CD14-positive monocyte (primary cell): ENCODE measurements around the gene DCC. TPM values are rescaled to one million over a fixed set of nuclear protein-coding genes. Genes with fewer than 3 reads are reported as not detected.

Experiments
- DNase-seq, 3 donors: peaks; one replicate each; pipeline ENCODE4 v3.0.0-alpha.2; 2011 to 2022
- H2AFZ ChIP-seq: 2 replicates; pipeline ENCODE4 v1.6.0; 2012; ENCODE audit warnings: mild to moderate bottlenecking, low read depth, low read length, inconsistent platforms; ENCODE audit not compliant: insufficient read depth, poor library complexity, severe bottlenecking
- H3K27ac ChIP-seq, 2 donors: 1 replicate in 1 of 2; 2 replicates in 1 of 2; pipeline ENCODE4 v1.5.1; 2012 to 2013; ENCODE audit warnings: low read length in 2 of 2, control low read depth in 1 of 2, inconsistent platforms in 1 of 2, low read depth in 1 of 2, mild to moderate bottlenecking in 1 of 2
- H3K27me3 ChIP-seq, 2 donors: one replicate each; pipeline versions ENCODE4 v1.6.0 to v1.6.1; 2011 to 2013; ENCODE audit warnings: low read length in 2 of 2; ENCODE audit not compliant: control insufficient read depth in 2 of 2, insufficient read depth in 2 of 2
- H3K36me3 ChIP-seq, 2 donors: replicated peaks in 1 of 2; 1 replicate in 1 of 2; 2 replicates in 1 of 2; pipeline versions ENCODE4 v1.5.1 to v1.6.1; 2012 to 2013; ENCODE audit warnings: low read length in 2 of 2, control low read depth in 1 of 2, inconsistent platforms in 1 of 2, mild to moderate bottlenecking in 1 of 2; ENCODE audit not compliant: insufficient read depth in 2 of 2, control insufficient read depth in 1 of 2
- H3K4me1 ChIP-seq, 2 donors: 1 replicate in 1 of 2; 2 replicates in 1 of 2; pipeline versions ENCODE4 v1.5.1 to v1.6.1; 2012 to 2013; ENCODE audit warnings: low read length in 2 of 2, control low read depth in 1 of 2, inconsistent platforms in 1 of 2, mild to moderate bottlenecking in 1 of 2, moderate library complexity in 1 of 2; ENCODE audit not compliant: insufficient read depth in 2 of 2, control insufficient read depth in 1 of 2
- H3K4me2 ChIP-seq: replicated peaks from 2 replicates; pipeline ENCODE3; 2012; ENCODE audit warnings: low read length, moderate library complexity, mild to moderate bottlenecking; ENCODE audit not compliant: poor library complexity, severe bottlenecking; ENCODE audit errors: extremely low read depth
- H3K4me3 ChIP-seq, 3 experiments: fragments of 200-600 bp in 1 of 3; sonication (generic) in 1 of 3; replicated peaks in 1 of 3; 1 replicate in 2 of 3; 2 replicates in 1 of 3; pipeline ENCODE4 v1.5.1; 2011 to 2013; ENCODE audit warnings: low read length in 3 of 3, mild to moderate bottlenecking in 3 of 3, control low read depth in 2 of 3, low read depth in 2 of 3, inconsistent platforms in 1 of 3, moderate library complexity in 1 of 3
- H3K79me2 ChIP-seq: 2 replicates; pipeline ENCODE4 v1.6.0; 2012; ENCODE audit warnings: mild to moderate bottlenecking, control low read depth, inconsistent platforms, low read length, moderate library complexity; ENCODE audit not compliant: insufficient read depth
- H3K9ac ChIP-seq: 2 replicates; pipeline ENCODE4 v1.6.0; 2017; ENCODE audit warnings: low read length, mild to moderate bottlenecking; ENCODE audit not compliant: insufficient read depth, poor library complexity, severe bottlenecking
- H3K9me3 ChIP-seq, 2 donors: replicated peaks in 1 of 2; 1 replicate in 1 of 2; 2 replicates in 1 of 2; pipeline versions ENCODE4 v1.5.1 to v1.6.1; 2012 to 2013; ENCODE audit warnings: low read length in 2 of 2, control low read depth in 1 of 2; ENCODE audit not compliant: control insufficient read depth in 1 of 2, insufficient read depth in 1 of 2
- H4K20me1 ChIP-seq: 2 replicates; pipeline ENCODE4 v1.6.0; 2012; ENCODE audit warnings: mild to moderate bottlenecking, low read length, control low read depth, moderate library complexity; ENCODE audit not compliant: insufficient read depth
- H3K27ac Mint-ChIP-seq, 7 donors: one replicate each; pipeline ENCODE4 v1.8.0; 2020; ENCODE audit warnings: mild to moderate bottlenecking in 7 of 7, mixed read lengths in 7 of 7, moderate library complexity in 6 of 7, inconsistent platforms in 2 of 7
- H3K27me3 Mint-ChIP-seq, 3 donors: one replicate each; pipeline ENCODE4 v1.8.0; 2021 to 2022; ENCODE audit warnings: low read depth in 3 of 3, mild to moderate bottlenecking in 3 of 3, mixed read lengths in 3 of 3, moderate library complexity in 3 of 3, inconsistent platforms in 1 of 3
- H3K36me3 Mint-ChIP-seq, 2 donors: one replicate each; pipeline ENCODE4 v1.8.0; 2020; ENCODE audit warnings: mixed read lengths in 2 of 2, inconsistent platforms in 1 of 2, mild to moderate bottlenecking in 1 of 2
- H3K4me1 Mint-ChIP-seq: one replicate; pipeline ENCODE4 v1.8.0; 2020; ENCODE audit warnings: mild to moderate bottlenecking, mixed read lengths
- H3K4me3 Mint-ChIP-seq, 2 donors: one replicate each; pipeline ENCODE4 v1.8.0; 2020; ENCODE audit warnings: mild to moderate bottlenecking in 2 of 2, mixed read lengths in 2 of 2, moderate library complexity in 1 of 2
- H3K9me3 Mint-ChIP-seq, 7 donors: one replicate each; pipeline ENCODE4 v1.8.0; 2020 to 2022; ENCODE audit warnings: mixed read lengths in 7 of 7, mild to moderate bottlenecking in 6 of 7, moderate library complexity in 6 of 7, inconsistent platforms in 2 of 7
- WGBS: methylation state at CpG from one replicate; pipeline ENCODE4 v1.1.5; 2013; ENCODE audit warnings: missing lambda C conversion rate; ENCODE audit not compliant: insufficient coverage; 5-methylcytosine and 5-hydroxymethylcytosine counted together
- intact Hi-C, 2 donors: fragments of 100-400 bp; cut with micrococcal nuclease; formaldehyde crosslinking; loops; one replicate each; pipeline versions ENCODE4 v1.15.0 to v1.15.1; 2023
- polyA plus RNA-seq, 3 donors: library from polyadenylated mRNA; depleted of rRNA in 1 of 3; unstranded in 2 of 3; stranded (reverse) in 1 of 3; fragments of 300-500 nt in 2 of 3; fragments of >200 nt in 1 of 3; fragmentation: Illumina TruSeq in 2 of 3; gene quantifications; 1 replicate in 2 of 3; 2 replicates in 1 of 3; pipeline ENCODE4 v1.2.3, GENCODE V29; 2012 to 2021
- TF ChIP-seq, protein P1 (sequence below): fragments of 200-600 bp; IDR thresholded peaks from one replicate; pipeline ENCODE4 v1.8.0; 2022; ENCODE audit warnings: antibody characterized with exemption, mild to moderate bottlenecking

The DCC gene
- polyA plus RNA-seq, 3 donors, result not detected

- intact Hi-C loops, result no loop called here
- TF ChIP-seq, protein P1, sequence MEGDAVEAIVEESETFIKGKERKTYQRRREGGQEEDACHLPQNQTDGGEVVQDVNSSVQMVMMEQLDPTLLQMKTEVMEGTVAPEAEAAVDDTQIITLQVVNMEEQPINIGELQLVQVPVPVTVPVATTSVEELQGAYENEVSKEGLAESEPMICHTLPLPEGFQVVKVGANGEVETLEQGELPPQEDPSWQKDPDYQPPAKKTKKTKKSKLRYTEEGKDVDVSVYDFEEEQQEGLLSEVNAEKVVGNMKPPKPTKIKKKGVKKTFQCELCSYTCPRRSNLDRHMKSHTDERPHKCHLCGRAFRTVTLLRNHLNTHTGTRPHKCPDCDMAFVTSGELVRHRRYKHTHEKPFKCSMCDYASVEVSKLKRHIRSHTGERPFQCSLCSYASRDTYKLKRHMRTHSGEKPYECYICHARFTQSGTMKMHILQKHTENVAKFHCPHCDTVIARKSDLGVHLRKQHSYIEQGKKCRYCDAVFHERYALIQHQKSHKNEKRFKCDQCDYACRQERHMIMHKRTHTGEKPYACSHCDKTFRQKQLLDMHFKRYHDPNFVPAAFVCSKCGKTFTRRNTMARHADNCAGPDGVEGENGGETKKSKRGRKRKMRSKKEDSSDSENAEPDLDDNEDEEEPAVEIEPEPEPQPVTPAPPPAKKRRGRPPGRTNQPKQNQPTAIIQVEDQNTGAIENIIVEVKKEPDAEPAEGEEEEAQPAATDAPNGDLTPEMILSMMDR, result no peak
- Mint-ChIP-seq H3K36me3 (no peaks in the 10 kb centered on the region), H3K27ac (no peak overlapping the region), H3K9me3 (peaks cover 0 to 6% (median 3%) of the 10 kb centered on the region in 7 donors), H3K27me3 (no peaks in the 10 kb centered on the region), H3K4me3 (no peak overlapping the region), H3K4me1 (no peaks in the 10 kb centered on the region)
- Histone ChIP-seq H3K4me2 (no peak overlapping the region), H3K36me3 (no peaks in the 10 kb centered on the region), H3K27me3 (no peaks in the 10 kb centered on the region), H3K9ac (no peak overlapping the region), H3K79me2 (no peaks in the 10 kb centered on the region), H4K20me1 (no peaks in the 10 kb centered on the region), H2AFZ (no peak overlapping the region), H3K4me3 (no peak overlapping the region), H3K4me1 (no peaks in the 10 kb centered on the region), H3K9me3 (no peaks in the 10 kb centered on the region), H3K27ac (no peak overlapping the region)
- WGBS, result 100% methylated on average over 1 of the region's 4 CpGs
- no peak for DNase-seq
Measured at GRCh38 chr18:52462853-52463252, 122.9 kb downstream of the DCC start.

GRCh38 chr18:52465391-52465790 lies 125.4 kb downstream of the DCC start:
- H3K27ac Mint-ChIP-seq, result no peak overlapping the region
- H3K4me3 Mint-ChIP-seq, result no peak overlapping the region
- H3K4me1 ChIP-seq, result no peaks in the 10 kb centered on the region
- no peaks in the 10 kb centered on the region for H3K4me1 Mint-ChIP-seq
- TF ChIP-seq, protein P1, result no peak
- intact Hi-C loops, result no loop called here
- H3K9me3 Mint-ChIP-seq, result peaks cover 0 to 5% (median 2%) of the 10 kb centered on the region in 7 donors
- DNase-seq, result no peak
- H3K27me3 ChIP-seq, result no peaks in the 10 kb centered on the region
- no peak overlapping the region for H2AFZ ChIP-seq
- no peak overlapping the region for H3K4me3 ChIP-seq
- H3K9me3 ChIP-seq, result no peaks in the 10 kb centered on the region
- H3K4me2 ChIP-seq, result no peak overlapping the region
- no peaks in the 10 kb centered on the region for H3K79me2 ChIP-seq
- no peaks in the 10 kb centered on the region for H3K27me3 Mint-ChIP-seq
- no peaks in the 10 kb centered on the region for H3K36me3 ChIP-seq
- WGBS, result no CpG with 5 or more reads among the region's 4 CpGs
- no peaks in the 10 kb centered on the region for H4K20me1 ChIP-seq
- no peaks in the 10 kb centered on the region for H3K36me3 Mint-ChIP-seq
- no peak overlapping the region for H3K9ac ChIP-seq
- no peak overlapping the region for H3K27ac ChIP-seq
